Central memory CD4-positive, alpha-beta T cell (primary cell): ENCODE measurements around the gene INPP5F.
"Not testable (repeated sequence)": the region's sequence is repeated elsewhere in the genome, so short reads cannot be mapped to it uniquely, and the experiment has no call there.

Experiments
- DNase-seq: peaks from one replicate; pipeline ENCODE4 v3.0.0; 2022

The INPP5F gene

DNA sequence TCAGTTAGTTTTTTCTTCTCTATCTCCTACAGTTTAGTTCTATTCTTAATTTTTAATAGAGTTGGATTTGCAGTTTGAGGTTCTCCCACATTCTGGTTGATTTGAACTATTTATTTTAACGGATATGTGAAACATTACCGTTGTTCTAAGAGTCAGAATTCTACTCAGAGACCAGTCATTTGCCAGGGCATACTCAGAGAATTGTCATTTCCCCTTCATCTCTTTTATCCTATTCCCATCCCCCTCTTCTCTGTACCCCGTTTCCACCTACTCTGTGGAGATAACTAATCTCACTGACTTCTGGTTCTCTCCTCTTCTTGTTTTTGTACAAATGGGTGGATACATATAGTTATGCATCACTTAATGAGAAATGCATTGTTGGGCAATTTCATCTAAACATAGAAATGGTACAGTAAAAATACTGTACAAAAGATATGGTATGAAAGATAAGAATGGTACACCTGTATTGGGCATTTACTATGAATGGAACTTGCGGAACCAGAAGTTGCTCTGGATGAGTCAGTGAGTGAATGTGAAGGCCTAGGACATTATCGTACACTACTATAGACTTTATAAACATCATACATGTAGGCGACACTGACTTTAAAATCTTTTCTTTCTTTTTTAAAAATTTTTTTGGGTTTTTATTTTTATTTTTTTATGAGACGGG lies 53.1 kb downstream of the INPP5F start:
- no peak for DNase-seq

DNA sequence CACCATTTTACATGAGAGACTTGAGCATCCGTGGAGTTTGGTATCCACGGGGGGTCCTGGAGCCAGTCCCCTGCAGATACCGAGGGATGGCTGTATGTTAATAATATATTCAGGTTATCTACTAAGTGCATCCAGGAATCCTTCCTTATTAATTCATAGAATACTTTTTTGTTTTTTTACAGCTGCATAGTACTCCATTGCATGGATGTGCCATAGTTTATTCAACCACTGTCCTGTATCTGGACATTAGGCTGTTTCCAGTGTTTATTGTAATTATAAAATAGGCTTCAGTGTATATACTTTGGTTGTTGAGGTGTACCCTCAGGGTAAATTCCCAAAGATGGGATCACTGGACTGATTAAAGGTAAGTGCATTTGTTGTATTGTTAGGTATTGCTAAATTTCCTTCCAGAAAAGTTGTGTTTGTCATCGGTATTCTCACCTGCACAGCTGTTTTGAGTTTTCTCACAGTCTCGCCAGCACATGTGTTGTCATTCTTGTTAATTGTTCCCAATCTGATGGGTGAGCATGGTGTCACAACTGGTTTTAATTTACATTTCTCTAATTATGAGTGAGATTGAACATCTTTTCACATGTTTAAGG lies 55.1 kb downstream of the INPP5F start:
- no peak for DNase-seq

DNA sequence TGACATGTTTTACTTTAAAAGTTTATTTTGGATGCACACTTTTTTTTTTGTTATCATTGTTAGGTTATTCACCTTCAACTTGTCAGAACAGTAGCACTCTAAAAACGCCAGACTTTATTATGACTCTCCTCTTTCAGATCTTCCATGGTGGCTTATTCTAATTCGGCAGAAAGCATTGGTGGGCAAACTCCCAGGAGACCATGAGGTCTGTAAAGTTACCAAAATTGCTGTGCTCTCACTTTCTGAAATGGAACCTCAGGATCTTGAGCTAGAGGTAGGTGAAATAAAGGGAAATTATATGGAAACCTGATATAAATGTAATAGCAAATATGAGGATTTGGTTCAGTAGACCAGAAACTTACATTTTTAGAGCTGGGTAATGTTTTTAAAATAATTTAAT lies 55.6 kb downstream of the INPP5F start:
- no peak for DNase-seq

DNA sequence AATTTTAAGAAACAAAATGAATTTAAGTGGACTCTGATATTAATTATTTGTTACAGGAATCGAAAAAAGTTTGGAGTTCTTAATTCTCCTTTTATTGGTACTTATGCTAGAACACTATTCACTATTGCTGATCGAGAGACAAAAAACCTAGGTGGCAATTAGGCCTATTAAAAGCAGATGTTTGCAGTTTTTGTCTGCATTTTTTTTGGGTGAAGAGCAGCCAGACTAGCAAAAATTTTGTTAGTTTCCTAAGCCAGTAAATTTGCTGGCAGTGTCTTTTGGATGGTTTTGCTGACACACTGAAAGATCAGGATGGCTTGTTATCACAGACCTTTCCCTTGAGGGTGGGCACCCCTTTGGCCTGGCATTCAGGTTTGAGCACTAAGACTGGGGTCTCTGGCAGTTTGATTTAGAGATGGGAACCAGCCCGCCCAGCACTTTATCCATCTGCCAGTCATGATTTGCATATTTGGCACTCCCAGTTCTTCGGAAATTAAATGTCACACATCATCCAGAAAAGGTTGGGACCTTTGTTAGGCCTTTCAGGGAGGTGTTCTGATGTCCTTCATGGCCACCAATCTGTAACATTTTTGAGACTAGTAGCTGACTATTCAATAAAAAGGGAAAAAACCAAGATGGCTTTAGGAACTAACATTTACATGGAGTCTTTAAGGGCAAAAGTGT lies 57.3 kb downstream of the INPP5F start:
- no peak for DNase-seq

DNA sequence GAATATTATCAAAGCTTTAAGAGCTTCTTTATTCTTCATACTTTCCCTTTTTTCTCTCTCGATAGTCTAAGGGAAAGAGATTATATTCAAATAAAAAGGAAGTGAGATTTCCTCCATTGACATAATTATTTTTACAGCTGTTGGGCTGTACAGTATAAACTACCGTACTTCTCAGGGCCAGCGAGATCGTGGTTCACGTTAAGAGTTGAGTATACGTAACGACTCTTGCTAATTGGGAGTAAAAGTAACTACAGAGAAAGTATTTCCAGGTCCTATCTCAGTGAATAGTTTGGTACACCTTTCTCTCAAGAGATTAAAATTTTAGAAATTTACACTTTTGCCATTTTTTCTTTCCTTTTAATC lies 57.8 kb downstream of the INPP5F start:
- DNase-seq = no peak

DNA sequence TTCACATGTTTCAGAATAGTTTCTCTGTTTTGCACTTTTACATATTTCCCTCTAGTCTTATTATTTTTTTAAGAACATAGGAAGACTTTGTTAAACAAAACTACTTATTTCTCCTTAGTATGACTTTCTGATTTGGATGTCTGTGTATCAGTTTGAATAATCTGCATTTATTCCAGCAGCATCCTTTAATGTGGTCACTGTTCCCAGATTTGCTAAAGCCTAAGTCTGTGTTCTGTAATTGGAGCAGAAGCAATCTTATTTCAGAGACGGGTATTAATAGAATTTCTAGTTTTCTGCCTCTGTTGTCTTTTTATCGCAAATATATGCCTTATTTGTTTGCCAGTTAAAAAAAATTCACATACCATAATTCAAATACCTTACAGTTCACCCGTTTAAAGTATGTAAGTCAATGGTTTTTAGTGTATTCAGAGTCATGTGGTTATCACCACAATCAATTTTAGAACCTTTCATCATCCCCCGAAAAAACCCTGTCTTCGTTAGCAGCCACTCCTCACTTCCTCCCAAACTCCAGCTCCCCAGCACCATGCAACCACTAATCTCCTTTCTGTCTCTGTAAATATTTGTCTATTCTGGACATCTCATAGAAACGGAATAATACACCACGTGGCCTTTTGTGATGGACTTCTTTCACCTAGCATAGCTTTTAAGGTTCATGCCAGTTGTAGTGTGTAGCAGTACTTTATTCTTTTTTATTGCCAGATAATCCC lies 58.7 kb downstream of the INPP5F start:
- DNase-seq = peak; percentile 9

DNA sequence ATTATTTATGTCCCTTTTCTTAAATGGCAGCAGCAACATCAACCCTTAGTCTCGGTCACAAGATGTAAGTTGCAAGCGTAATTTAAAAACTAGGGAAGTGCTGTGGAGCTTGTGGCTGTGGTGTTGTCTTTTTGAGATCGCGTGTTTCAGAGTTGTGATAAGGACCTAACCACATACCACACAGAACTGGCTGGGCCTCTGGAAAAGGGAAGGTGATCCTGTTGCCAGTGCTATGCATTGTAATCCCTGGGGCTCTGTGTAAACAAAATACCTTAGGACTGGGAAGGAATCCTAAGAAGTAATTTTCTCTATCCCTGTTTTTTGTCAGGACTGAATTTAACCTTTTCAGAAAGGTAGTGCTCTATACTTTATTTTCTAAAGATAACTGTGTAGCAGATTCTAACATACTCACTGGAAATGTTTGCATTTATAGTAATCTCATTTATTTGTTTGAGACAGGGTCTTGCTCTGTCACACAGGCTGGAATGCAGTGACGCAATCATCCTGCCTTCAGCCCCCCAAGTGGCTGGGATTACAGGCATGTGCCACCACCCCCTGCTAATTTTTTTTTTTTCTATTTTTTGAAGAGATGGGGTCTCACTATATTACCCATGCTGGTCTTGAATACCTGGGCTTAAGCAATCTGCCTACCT lies 60.4 kb downstream of the INPP5F start:
- no peak for DNase-seq

DNA sequence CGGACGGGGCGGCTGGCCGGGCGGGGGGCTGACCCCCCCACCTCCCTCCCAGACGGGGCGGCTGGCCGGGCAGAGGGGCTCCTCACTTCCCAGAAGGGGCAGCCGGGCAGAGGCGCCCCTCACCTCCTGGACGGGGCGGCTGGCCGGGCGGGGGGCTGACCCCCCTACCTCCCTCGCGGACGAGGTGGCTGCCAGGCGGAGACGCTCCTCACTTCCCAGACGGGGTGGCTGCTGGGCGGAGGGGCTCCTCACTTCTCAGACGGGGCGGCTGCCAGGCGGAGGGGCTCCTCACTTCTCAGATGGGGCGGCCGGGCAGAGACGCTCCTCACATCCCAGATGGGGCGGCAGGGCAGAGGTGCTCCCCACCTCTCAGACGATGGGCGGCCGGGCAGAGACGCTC lies 69.3 kb downstream of the INPP5F start:
- DNase-seq = not testable (repeated sequence)

DNA sequence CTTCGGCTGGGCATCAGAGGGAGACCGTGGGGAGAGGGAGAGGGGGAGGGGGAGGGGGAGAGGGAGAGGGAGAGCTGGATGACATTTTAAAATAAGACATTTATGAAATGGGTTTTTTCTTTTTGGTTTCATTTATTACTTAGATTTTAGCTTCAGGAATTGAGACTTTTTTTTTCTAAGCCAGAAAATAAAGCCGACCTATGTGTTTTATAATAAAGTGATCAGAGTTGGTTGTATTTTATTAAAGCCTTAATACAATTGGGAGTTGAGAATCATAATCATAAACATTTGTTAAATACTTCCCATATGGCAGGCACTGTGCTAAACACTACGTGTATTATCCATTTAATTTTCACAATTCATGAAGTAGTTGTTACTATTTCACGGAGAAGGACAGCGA lies 70.2 kb downstream of the INPP5F start:
- DNase-seq = no peak

DNA sequence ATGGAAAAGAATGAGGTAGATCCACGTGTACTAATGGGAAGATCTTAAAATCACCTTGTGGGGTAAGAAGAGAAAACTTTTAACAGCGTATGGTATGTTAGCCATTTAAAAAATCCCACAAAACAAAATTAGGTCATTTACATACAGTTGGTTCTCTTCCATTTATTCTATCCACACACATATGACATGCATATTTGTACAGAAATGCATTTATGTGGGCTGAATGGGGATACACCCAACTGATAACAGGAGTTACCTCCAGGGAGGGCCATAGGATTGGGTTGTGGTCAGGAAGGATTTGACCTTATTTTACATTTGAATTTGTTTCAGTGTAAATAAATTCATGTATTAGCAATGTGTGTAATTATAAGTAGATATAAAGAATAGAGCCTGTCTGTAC lies 75.3 kb downstream of the INPP5F start:
- no peak for DNase-seq

DNA sequence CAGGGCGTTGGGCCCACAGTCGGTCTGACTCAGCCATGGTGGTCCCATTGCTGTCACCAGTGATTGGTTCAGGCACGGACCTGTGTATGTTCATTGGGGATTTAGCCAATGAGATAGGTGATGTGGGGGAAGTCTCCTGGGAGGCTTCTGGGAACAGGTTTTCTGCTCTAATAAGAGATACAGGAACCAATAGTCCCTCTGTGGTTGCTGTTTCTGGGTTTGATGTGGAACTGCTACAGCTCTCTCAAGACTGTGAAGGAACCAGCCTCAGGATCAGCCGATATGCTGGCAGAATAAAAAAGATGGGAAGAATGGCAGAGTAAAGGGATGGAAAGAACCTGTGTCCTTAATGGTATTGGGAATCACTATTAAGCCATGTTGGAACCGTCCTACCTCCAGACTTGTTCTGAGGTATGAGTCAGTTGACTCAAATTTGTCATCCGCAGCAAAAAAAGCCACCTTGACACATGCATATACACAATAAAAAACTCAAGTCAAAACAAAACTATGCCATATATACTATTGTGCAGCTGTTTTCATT lies 76.2 kb downstream of the INPP5F start:
- DNase-seq = no peak

DNA sequence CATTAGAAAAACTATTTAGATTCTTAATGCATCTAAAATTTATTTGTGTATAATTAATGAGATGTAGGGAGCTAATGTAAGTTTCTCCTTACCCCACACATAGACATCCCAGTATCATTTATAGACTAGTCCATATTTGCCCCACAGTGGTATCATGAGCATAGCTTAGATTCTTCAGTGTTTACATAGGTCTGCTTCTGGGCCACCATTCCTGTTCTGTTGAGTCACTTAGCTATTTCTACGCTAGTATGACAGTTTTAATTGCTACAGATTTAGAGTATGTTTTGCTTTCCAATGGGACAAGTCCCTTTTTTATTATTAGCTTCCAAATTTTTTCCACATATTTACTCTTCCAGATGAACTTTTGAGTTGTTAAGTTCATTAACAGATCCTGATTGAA lies 77.4 kb downstream of the INPP5F start:
- DNase-seq = no peak

DNA sequence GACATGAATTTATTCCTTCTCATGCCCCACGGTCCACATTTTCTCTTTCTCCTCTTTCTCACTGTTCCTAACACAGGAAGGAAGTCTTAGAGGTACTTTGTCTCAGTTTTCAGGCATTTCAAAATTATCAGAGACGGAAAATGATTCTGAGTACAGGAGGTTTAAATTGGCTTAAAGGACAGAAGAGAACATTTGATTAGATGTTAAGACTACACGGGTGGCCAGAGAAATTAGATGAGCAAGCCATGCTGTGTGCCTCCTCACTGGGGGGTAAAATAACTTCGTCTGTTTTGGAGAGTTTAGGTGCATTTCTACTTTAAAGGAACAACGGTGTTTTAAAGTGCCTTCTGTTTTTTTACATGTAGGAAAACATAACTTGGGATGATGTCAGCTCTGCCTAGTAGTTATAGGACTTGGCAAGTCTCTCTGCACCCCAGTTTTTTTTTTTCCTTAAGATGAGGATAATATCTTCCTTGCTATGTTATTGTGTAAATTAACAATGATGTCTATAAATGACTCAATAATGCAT lies 79.9 kb downstream of the INPP5F start:
- DNase-seq = no peak

DNA sequence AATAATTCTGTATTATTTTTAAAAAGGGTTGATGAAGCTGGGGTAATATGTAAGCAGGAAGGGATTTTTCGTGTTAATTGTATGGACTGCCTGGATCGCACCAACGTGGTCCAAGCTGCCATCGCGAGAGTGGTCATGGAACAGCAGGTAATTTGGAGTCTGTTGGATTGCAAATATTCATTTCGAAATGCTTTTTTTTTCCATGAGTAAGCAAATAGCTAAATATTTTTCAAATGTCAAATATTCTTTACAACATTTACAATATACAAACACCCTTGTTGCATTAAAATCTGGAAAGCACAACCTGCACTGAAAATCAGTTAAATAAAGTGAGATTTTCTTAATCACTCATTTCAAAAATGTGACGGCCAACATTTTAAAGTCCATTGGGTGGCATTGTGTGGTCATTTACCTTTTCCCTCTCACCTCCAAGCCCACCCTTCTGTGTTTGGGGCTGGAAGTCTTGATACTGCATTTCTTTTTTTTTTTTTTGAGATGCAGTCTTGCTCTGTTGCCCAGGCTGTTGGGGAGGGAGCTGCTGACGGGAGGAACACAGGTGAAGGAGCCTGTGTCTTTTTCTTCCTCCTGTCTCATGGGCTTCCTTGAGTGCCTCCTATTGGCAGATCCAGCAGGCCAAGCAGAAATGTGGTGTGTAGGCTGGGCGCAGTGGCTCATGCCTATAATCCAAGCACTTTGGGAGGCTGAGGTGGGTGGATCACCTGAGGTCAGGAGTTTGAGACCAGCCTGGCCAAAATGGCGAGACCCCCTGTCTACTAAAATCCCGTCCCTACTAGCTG lies 80.7 kb downstream of the INPP5F start:
- DNase-seq = no peak

DNA sequence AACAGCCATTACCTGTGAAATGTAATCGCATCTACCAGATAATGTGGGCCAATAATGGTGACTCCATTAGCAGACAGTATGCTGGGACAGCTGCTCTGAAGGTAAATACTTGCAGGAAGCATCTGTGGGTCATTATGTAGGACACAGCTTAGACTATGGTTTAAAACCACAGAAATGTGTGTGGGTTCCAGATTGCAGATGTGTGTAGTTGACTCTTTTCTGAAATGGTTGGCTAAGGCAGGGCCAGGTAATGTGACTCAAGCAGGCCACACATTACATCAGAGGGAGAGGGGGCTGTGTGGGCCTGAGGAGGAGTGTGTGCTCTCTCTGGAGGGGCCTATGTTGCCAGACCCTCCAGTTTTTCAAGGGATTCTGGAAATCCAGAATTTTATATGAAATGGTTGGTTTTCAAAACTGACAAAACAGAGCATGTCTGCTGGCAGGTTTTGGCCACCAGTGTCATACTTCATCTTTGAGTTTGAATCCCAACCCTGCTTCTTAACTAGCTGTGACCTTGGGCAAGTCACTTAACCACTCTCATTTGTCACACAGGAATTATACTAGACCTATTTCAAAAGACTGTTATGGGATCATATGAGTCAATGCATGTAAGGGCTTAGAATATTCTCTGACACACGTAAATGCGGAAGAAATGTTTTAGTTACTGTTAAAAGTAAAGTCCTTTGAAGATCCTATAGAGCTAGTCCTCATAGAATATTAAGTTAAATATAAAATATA lies 82.3 kb downstream of the INPP5F start:
- DNase-seq = no peak

DNA sequence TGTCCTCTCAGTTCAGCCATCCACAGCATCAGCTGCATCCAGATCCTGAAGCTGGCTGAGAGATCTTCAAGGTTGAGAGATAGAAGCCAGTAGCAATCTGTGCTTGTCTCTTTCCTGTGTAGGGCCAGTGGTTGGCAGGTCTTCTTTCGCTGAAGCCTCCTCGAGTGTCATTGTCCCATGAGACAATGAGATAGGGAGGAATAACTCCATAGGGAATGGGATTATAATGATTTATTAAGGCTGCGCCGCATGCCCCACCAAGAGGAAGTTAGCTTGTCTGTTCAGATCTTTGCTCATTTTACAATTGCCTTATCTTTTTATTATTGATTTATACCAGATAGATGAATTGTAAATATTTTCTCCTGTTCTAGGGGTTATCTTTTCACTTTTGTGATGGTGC lies 85.3 kb downstream of the INPP5F start:
- DNase-seq = no peak

DNA sequence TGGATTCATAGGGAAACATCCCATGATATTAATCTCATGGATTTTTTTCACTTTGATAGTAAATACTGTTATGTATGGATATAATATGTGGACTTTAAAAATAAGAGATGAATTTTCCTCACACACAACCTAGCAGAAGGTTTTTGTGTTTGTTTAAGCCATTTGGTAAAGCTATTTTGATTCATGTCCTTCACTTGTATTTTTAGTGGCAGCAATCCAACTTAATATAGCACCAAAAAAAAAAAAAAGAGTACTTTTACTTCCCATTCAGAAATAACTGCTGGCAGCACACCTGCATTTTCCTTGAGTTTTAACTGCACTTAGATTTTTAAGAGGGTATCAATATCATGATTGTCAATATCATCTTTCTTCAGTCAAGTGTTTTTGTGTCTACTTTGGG lies 86.8 kb downstream of the INPP5F start:
- DNase-seq = no peak

DNA sequence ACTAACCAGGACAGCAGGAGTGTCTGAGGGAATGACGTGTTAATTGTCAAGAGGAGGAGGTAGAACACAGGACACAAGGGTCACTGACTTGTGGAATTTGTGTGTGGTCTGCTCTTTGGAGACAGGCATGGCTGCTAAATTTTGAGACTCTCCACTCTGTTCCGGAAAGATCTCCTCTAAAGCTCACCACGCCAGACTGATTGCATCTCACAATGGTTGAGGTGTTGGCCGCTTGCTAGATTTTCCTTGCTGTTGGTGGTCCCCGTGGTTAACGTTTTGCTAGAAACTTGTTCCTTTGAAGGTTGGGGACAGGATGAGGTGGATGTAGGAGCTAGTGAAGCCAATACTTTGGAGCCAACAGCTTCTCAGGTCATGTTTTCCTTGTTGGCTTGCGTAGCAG lies 89.8 kb downstream of the INPP5F start:
- no peak for DNase-seq

DNA sequence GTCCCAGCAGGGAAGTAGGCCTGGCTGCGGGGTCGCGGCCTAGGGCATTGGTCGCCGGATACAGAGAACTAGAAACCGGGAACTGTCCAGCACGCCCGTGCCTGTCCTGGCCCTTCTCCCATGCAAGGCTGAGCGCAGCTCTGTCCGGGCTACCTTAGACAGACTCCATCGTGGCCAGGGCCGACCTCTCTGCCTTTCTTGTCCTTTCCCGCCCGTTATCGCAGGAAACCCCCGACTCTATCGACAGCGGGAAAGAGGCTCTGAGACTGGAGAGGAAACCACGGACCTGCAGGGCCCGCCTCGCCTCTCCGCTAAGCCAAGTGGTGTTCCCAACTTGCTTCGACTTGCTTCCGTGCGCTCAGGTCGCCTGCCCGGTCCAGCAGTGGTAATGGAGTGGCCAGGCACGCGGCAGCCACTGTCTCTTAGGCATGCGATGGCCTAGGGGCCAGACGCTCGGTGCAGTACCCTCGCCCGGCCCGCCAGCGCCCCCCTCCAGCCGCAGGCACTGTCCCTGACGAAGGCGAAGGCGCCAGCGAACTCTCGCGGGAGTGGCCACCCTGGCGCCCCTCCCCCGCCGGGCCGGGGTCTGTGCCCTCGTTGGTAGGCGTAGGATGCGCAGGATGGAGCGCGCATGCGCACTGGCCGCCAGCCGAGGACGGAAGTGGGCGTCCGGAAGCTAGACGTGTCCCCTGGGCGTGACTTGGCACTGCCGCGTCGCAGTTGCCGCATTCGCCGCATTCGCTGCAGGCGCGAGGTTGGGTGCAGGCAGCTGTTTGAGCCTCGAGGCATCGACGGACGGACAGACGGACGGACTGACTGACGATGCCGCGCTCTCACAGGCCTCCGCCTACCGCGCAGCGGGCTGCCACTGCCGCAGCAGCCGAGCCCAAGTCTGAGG lies 92.4 kb downstream of the INPP5F start:
- peak; percentile 13 for DNase-seq

DNA sequence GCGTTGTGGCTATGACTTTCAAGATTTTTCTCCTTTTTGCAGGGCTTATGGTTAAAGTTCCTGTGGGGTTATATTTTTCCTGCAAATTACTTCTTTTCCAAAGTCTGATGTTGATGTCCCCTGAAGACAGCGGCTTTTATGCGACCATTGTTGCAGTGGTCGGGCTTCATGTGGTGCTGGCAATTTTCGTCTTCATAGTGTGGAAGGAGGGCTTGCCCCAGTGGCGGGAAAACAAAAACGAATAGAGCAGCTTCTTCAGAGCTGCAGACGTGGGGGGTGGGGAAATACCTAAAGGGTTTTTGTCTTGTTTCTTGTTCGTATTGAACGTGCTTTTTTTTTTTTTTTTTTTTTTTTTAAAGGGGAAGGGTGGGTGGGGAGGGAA lies 93.0 kb downstream of the INPP5F start:
- no peak for DNase-seq
